NOMO-1 treated with dmso at 0.1 percent for 144 hours (cell line): ENCODE measurements around the gene ARAP1.

Experiments
- DNase-seq: peaks from one replicate; lab custom pipeline; 2025; ENCODE audit not compliant: unreplicated experiment; lab: John Stamatoyannopoulos, UW

Gene ARAP1

GRCh38 chr11:72780296-72781062 lies 28.3 kb upstream of the ARAP1 start:
- DNase-seq: no peak

GRCh38 chr11:72779495-72780128 lies 27.4 kb upstream of the ARAP1 start:
- no peak for DNase-seq

- DNase-seq: no peak
These were observed 26.6 kb upstream of the ARAP1 start for GRCh38 chr11:72778535-72779494.

GRCh38 chr11:72777755-72778278 lies 25.6 kb upstream of the ARAP1 start:
- no peak for DNase-seq

GRCh38 chr11:72776844-72777754 lies 24.9 kb upstream of the ARAP1 start:
- DNase-seq: no peak

- no peak for DNase-seq
These were observed 24.1 kb upstream of the ARAP1 start for GRCh38 chr11:72776117-72776843.

- no peak for DNase-seq
These were observed 23.3 kb upstream of the ARAP1 start for GRCh38 chr11:72775288-72776110.

- DNase-seq: no peak
These were observed 22.3 kb upstream of the ARAP1 start for GRCh38 chr11:72774499-72774898.

GRCh38 chr11:72773696-72774095 lies 21.5 kb upstream of the ARAP1 start:
- DNase-seq: no peak

- no peak for DNase-seq
These were observed 21.1 kb upstream of the ARAP1 start for GRCh38 chr11:72773291-72773690.

GRCh38 chr11:72772059-72772458 lies 19.9 kb upstream of the ARAP1 start:
- DNase-seq: no peak

GRCh38 chr11:72771507-72771906 lies 19.3 kb upstream of the ARAP1 start:
- no peak for DNase-seq

- no peak for DNase-seq
These were observed 18.6 kb upstream of the ARAP1 start for GRCh38 chr11:72770799-72771198.

- DNase-seq: no peak
These were observed 17.5 kb upstream of the ARAP1 start for GRCh38 chr11:72769680-72770079.

- DNase-seq: no peak
These were observed 16.4 kb upstream of the ARAP1 start for GRCh38 chr11:72768581-72768980.

- DNase-seq: no peak
These were observed 15.2 kb upstream of the ARAP1 start for GRCh38 chr11:72767203-72768062.

- DNase-seq: no peak
These were observed 14.1 kb upstream of the ARAP1 start for GRCh38 chr11:72766152-72766902.
